ENCODE results near the gene CCDC61.

CCDC61 gene

GRCh38 chr19:46043519-46043918 is 48.3 kb downstream of the CCDC61 start:
- DNase-seq, result no peak

- DNase-seq, result peak; percentile 31 to 46
These were observed 54.3 kb downstream of the CCDC61 start for GRCh38 chr19:46049597-46049996.

GRCh38 chr19:46052896-46053295 is 57.6 kb downstream of the CCDC61 start:
- DNase-seq, result no peak

GRCh38 chr19:46056536-46056935 is 61.3 kb downstream of the CCDC61 start:
- no peak for DNase-seq

- no peak for DNase-seq
These were observed 63.5 kb downstream of the CCDC61 start for GRCh38 chr19:46058778-46059177.

- DNase-seq, result no peak
These were observed 64.7 kb downstream of the CCDC61 start for GRCh38 chr19:46060012-46060411.

GRCh38 chr19:46063201-46063600 is 67.9 kb downstream of the CCDC61 start:
- DNase-seq, result no peak

- DNase-seq, result no peak
These were observed 70.3 kb downstream of the CCDC61 start for GRCh38 chr19:46065486-46066071.

GRCh38 chr19:46066471-46066870 is 71.2 kb downstream of the CCDC61 start:
- DNase-seq, result no peak

GRCh38 chr19:46067691-46068090 is 72.4 kb downstream of the CCDC61 start:
- DNase-seq, result no peak
